Heart left ventricle (tissue), 16 donors: Measurements from ENCODE around the gene CACNA1C. TPM values are rescaled to one million over a fixed set of nuclear protein-coding genes. Genes with fewer than 3 reads are reported as not detected.

Experiments used
- ATAC-seq, 4 donors: fragments of 200-7000 bp; cut with Tn5 transposase; one replicate each; pipeline ENCODE4 v1.9.1; 2020 to 2022; ENCODE audit warnings: moderate library complexity in 4 of 4, mild to moderate bottlenecking in 3 of 4, moderate number of reproducible peaks in 1 of 4
- DNase-seq, 5 donors: peaks; one replicate each; pipeline ENCODE4 v3.0.0-alpha.2; 2020
- H3K27ac ChIP-seq, 12 donors: fragments of 200-600 bp; sonication (generic) in 4 of 12; one replicate each; pipeline versions ENCODE4 v1.5.0 to v1.8.0; 2016 to 2022; ENCODE audit warnings: mild to moderate bottlenecking in 2 of 12
- H3K27me3 ChIP-seq, 9 donors: fragments of 200-600 bp; sonication (generic) in 2 of 9; one replicate each; pipeline versions ENCODE4 v1.5.1 to v1.8.0; 2016 to 2022; ENCODE audit warnings: mild to moderate bottlenecking in 3 of 9
- H3K36me3 ChIP-seq, 9 donors: fragments of 200-600 bp; sonication (generic) in 2 of 9; one replicate each; pipeline versions ENCODE4 v1.5.0 to v1.8.0; 2018 to 2022; ENCODE audit warnings: mild to moderate bottlenecking in 2 of 9
- H3K4me1 ChIP-seq, 12 donors: fragments of 200-600 bp; sonication (generic) in 4 of 12; one replicate each; pipeline versions ENCODE4 v1.5.0 to v1.8.0; 2016 to 2022; ENCODE audit warnings: mild to moderate bottlenecking in 3 of 12
- H3K4me3 ChIP-seq, 12 donors: fragments of 200-600 bp; sonication (generic) in 4 of 12; one replicate each; pipeline versions ENCODE4 v1.5.0 to v1.8.0; 2017 to 2022; ENCODE audit warnings: mild to moderate bottlenecking in 9 of 12, moderate library complexity in 4 of 12
- H3K9me3 ChIP-seq, 12 donors: fragments of 200-600 bp; sonication (generic) in 4 of 12; one replicate each; pipeline versions ENCODE4 v1.5.0 to v1.8.0; 2016 to 2022; ENCODE audit warnings: mild to moderate bottlenecking in 1 of 12
- POLR2A ChIP-seq, 2 donors: fragments of 450-650 bp; IDR thresholded peaks; one replicate each; pipeline ENCODE4 v1.6.1; 2017; ENCODE audit warnings: antibody characterized with exemption in 2 of 2, mild to moderate bottlenecking in 2 of 2, moderate library complexity in 2 of 2
- WGBS, 4 donors: extraction: QIAGEN DNeasy Blood & Tissue Kit in 2 of 4; methylation state at CpG; one replicate each; pipeline versions ENCODE4 v1.1.5 to v1.1.7; 2013 to 2018; 5-methylcytosine and 5-hydroxymethylcytosine counted together
- intact Hi-C, 10 donors: fragments of 100-400 bp; cut with DNase I; formaldehyde crosslinking; loops; one replicate each; pipeline versions ENCODE4 v1.11.1 to v1.14.2; 2022
- polyA plus RNA-seq, 2 donors: library from polyadenylated mRNA; stranded (reverse); fragments of 200-250 nt; gene quantifications; one replicate each; pipeline ENCODE4 v1.2.3, GENCODE V29; 2013
- total RNA-seq, 9 donors: library from RNA; depleted of rRNA in 2 of 9; stranded (reverse); fragments of >200 nt in 2 of 9; fragmentation: NEBNext Ultra II Directional in 3 of 9; extraction: Animal tissue kit (Norgen Biotek cat#: 25700) in 3 of 9; gene quantifications; one replicate each; pipeline versions ENCODE4 v1.1.0 to v1.2.4, GENCODE V29; 2016 to 2023
- TF ChIP-seq, protein P1 (sequence below), 12 donors: fragments of 200-600 bp; sonication (generic) in 4 of 12; IDR thresholded peaks; one replicate each; pipeline versions ENCODE4 v1.5.0 to v1.8.0; 2018 to 2022; ENCODE audit warnings: antibody characterized with exemption in 12 of 12, mild to moderate bottlenecking in 5 of 12
- donor health status: ischemic (EF 13 %, LVEDD 7.1; RV severe dilation, severe dysfunction).
- donor health status: healthy with polysubstance abuse.
- donor health status: DM: no; HTN: yes; CAD: no.
- donor health status: DM: no; HTN: no; CAD: no.
- donor health status: ischemic (EF 25% LVEDD 6.9; RV normal size, moderate dysfunction).
- donor health status: ischemic (EF 25% LVEDD 5.7; RV mildly dilated, moderate dysfunction).
- donor health status: healthy.
- donor health status: DM: yes; HTN: yes; CAD: no.
- donor health status: ischemic (EF 35%, LVEDD 5.7; RV mildly dilated, moderate dysfunction).
- donor health status: nonischemic (EF 11% LVEDD 7.7; RV severe dilation, severe dysfunction).
- donor health status: DM: yes; HTN: yes; CAD: no.
- donor health status: PGD.
- donor health status: ischemic (EF 29% LVEDD 5.4; RV normal size, mild dysfunction).
- donor health status: nonischemic (EF 23%, LVEDD 6.1; RV moderate dilation, normal function).

Gene CACNA1C
- total and polyA plus RNA-seq, 11 donors = 41.9 to 196 (median 164) TPM

- ATAC-seq = no peak
- no peaks in the 10 kb centered on the region for H3K9me3 ChIP-seq
- no peaks in the 10 kb centered on the region for H3K27me3 ChIP-seq
- H3K4me1 ChIP-seq = peaks cover 3 to 83% (median 46%) of the 10 kb centered on the region in 12 donors
- no peak overlapping the region for H3K27ac ChIP-seq
- no peaks in the 10 kb centered on the region for H3K36me3 ChIP-seq
- 93 to 94% (median 93%) methylated on average over 12 of the region's 12 CpGs for WGBS, 4 donors
- intact Hi-C loops = loop anchor here in 5 of 10 donors (10.0 kb wide), 1 partner anchor 198 kb away; no protein-coding TSS in a partner anchor
- TF ChIP-seq POLR2A (IDR thresholded peaks at IDR 0.05) = no peak
- TF ChIP-seq, protein P1, sequence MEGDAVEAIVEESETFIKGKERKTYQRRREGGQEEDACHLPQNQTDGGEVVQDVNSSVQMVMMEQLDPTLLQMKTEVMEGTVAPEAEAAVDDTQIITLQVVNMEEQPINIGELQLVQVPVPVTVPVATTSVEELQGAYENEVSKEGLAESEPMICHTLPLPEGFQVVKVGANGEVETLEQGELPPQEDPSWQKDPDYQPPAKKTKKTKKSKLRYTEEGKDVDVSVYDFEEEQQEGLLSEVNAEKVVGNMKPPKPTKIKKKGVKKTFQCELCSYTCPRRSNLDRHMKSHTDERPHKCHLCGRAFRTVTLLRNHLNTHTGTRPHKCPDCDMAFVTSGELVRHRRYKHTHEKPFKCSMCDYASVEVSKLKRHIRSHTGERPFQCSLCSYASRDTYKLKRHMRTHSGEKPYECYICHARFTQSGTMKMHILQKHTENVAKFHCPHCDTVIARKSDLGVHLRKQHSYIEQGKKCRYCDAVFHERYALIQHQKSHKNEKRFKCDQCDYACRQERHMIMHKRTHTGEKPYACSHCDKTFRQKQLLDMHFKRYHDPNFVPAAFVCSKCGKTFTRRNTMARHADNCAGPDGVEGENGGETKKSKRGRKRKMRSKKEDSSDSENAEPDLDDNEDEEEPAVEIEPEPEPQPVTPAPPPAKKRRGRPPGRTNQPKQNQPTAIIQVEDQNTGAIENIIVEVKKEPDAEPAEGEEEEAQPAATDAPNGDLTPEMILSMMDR (IDR thresholded peaks at IDR 0.05) = no peak
- H3K4me3 ChIP-seq = no peak overlapping the region
- no peak for DNase-seq
These were observed 334.5 kb downstream of the CACNA1C start for GRCh38 chr12:2387103-2387834.

GRCh38 chr12:2389079-2389790 is 336.4 kb downstream of the CACNA1C start:
- ATAC-seq = peak in 2 of 4 donors; percentile 37 to 43
- intact Hi-C loops = loop anchor here in 5 of 10 donors (10.0 kb wide), 1 partner anchor 196 kb away; no protein-coding TSS in a partner anchor

DNA sequence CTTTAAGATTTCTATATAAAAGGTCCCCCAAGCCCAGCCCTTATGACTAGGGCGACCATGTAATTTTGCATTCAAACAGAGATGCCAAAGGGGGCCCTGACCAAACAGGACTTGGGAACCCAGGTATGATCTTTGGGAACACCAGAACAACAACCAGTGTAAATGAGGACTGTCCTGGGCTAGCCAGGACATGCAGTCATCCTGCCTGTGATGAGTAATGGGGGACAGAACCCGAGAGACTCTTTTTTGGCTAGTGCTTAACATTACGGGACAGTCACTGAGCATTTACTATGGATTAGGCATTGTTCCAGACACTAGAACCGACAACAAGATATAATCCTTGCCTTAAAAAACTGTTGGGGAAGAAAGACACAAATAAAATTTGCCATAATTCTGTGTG is 337.3 kb downstream of the CACNA1C start:
- no peaks in the 10 kb centered on the region for H3K9me3 ChIP-seq
- no peaks in the 10 kb centered on the region for H3K27me3 ChIP-seq
- intact Hi-C loops = loop anchor here in 2 of 10 donors (5.0 to 10.0 kb wide), 3 partner anchors 102 to 195 kb away; no protein-coding TSS in a partner anchor
- peak overlapping the region in 1 of 12 donors; percentile 6 for H3K27ac ChIP-seq
- TF ChIP-seq, protein P1 (IDR thresholded peaks at IDR 0.05) = no peak
- no peak for TF ChIP-seq POLR2A (IDR thresholded peaks at IDR 0.05)
- no peaks in the 10 kb centered on the region for H3K36me3 ChIP-seq
- no peak overlapping the region for H3K4me3 ChIP-seq
- DNase-seq = no peak
- ATAC-seq = peak in 1 of 4 donors; percentile 21
- peaks cover 0 to 66% (median 23%) of the 10 kb centered on the region in 12 donors for H3K4me1 ChIP-seq
- 55 to 66% (median 61%) methylated on average over 4 of the region's 4 CpGs for WGBS, 4 donors

More at GRCh38 chr12:2389079-2389790, 336.4 kb downstream of the CACNA1C start:
- Histone ChIP-seq H3K27me3 (no peaks in the 10 kb centered on the region), H3K4me1 (peaks cover 0 to 70% (median 29%) of the 10 kb centered on the region in 12 donors), H3K4me3 (no peak overlapping the region), H3K9me3 (no peaks in the 10 kb centered on the region), H3K36me3 (no peaks in the 10 kb centered on the region), H3K27ac (peak overlapping the region in 2 of 12 donors; percentile 6 to 13)
- 47 to 53% (median 49%) methylated on average over 5 of the region's 5 CpGs for WGBS, 4 donors
- DNase-seq = no peak
- TF ChIP-seq, protein P1 (IDR thresholded peaks at IDR 0.05) = no peak
- TF ChIP-seq POLR2A (IDR thresholded peaks at IDR 0.05) = no peak
